Measurements from ENCODE around the gene EXOC3L2. TPM values are rescaled to one million over a fixed set of nuclear protein-coding genes. Genes with fewer than 3 reads are reported as not detected.
"Not testable (repeated sequence)": the region's sequence is repeated elsewhere in the genome, so short reads cannot be mapped to it uniquely, and the experiment has no call there.

Gene EXOC3L2
- total RNA-seq, 2 donors from 2014 or later = 1.9 to 2.6 TPM

DNA sequence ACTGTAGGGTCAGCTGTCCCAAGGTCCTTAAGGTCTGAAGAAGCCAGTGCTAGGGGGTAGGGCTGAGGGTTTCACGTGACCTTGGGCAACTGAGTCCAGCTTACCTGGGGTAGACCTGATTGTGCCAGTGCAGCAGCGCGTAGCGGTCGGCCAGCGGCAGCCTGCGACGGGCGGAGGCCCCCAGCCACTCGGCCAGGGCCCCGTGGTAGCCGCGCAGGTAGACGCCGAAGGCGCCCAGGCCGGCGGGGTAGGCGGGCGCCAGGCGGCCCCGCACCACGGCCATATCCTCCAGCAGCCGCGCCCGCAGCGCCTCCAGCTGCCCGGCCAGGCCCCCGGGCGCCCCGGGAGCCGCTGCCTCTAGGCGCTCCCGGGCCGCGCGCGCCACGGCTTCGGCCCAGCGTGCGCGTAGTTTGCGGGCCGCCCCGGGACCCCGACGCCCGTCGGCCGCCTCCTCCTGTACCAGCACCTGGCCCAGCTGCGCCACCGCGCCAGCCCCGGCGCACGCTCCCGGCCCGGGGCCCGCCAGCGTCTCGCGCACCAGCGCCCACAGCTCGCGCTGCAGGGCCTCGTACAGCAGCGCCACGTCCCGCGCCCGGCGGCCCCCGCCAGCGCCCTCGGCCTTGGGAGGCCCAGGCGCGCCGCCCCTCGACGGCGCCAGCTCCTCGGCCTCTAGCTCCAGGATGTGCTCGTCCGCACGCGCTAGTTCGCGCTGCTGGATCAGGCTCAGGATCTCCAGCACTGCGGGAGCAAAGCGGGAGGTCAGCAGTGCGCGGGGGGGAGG, 10.9 kb downstream of the EXOC3L2 start:
- intact Hi-C loops (cut with DNase I) = no loop called here
- no peak for ATAC-seq
- no peak for DNase-seq

- ATAC-seq = no peak
- intact Hi-C loops (cut with DNase I) = no loop called here
- DNase-seq = no peak
These were observed 13.3 kb downstream of the EXOC3L2 start for GRCh38 chr19:45231891-45232290.

DNA sequence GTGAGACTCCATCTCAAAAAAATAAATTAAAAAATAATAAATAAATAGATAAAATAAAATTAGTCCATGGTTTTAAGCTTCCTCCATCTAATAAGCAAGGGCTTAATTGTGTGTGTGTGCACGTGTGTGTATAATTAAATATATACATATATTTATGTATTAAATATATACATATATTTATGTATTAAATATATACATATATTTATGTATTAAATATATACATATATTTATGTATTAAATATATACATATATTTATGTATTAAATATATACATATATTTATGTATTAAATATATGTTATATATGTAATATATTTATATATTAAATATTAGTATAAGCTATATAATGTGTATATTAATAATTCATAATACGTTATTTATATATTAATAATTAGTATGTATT, 16.2 kb downstream of the EXOC3L2 start:
- DNase-seq; ATAC-seq; intact Hi-C loops (cut with DNase I): not testable (repeated sequence)

DNA sequence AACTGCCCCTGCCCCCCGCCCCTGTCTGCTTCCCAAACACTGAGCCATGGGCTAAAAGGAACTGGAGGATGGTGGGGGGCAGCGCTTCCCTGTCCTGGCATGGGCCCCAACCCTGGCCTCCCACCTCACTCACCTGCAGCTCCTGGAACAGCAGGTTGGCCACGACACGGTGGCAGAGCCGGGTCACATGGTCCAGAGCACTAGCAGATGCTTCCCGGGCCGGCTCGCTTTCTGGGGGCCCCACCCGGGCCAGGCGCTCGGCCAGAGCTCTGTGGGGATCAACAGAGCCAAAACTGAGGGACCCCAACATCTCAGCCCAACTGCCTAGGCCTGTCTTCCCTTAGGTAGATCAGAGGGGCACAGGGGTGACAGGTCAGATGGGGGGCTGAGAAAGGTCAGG, 20.6 kb downstream of the EXOC3L2 start:
- ATAC-seq (no peak), DNase-seq (no peak)
- intact Hi-C loops (cut with DNase I) = no loop called here

- intact Hi-C loops (cut with DNase I) = no loop called here
- no peak for ATAC-seq
- DNase-seq = no peak
These were observed 21.3 kb downstream of the EXOC3L2 start for GRCh38 chr19:45223879-45224278.

GRCh38 chr19:45222724-45223123, 22.5 kb downstream of the EXOC3L2 start:
- intact Hi-C loops (cut with DNase I) = no loop called here
- DNase-seq = no peak
- ATAC-seq = no peak

- intact Hi-C loops (cut with DNase I) = no loop called here
- ATAC-seq (no peak), DNase-seq (no peak)
These were observed 26.1 kb downstream of the EXOC3L2 start for GRCh38 chr19:45218911-45219743.

- ATAC-seq = no peak
- DNase-seq = no peak
- intact Hi-C loops (cut with DNase I) = no loop called here
These were observed 26.8 kb downstream of the EXOC3L2 start for GRCh38 chr19:45218426-45218825.

DNA sequence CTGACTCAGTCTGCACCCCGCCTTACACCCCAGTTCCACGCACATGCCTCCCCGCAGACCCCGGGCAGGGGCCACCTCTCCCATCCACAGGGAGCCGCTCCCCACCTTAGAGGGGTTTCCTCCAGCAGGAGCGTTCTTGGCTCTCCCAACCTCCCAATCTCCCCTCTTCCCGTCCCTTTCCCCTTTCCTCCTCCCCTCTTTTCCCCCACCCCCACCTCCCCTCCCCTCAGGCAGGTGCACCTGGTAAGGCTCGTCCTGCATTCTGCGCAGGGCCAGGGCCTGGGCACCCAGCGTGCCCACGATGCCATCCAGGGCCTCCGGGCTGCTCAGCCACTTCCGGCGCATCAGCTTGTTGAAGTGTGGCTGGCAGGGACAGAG, 27.3 kb downstream of the EXOC3L2 start:
- ATAC-seq (no peak), DNase-seq (no peak)
- intact Hi-C loops (cut with DNase I) = no loop called here

DNA sequence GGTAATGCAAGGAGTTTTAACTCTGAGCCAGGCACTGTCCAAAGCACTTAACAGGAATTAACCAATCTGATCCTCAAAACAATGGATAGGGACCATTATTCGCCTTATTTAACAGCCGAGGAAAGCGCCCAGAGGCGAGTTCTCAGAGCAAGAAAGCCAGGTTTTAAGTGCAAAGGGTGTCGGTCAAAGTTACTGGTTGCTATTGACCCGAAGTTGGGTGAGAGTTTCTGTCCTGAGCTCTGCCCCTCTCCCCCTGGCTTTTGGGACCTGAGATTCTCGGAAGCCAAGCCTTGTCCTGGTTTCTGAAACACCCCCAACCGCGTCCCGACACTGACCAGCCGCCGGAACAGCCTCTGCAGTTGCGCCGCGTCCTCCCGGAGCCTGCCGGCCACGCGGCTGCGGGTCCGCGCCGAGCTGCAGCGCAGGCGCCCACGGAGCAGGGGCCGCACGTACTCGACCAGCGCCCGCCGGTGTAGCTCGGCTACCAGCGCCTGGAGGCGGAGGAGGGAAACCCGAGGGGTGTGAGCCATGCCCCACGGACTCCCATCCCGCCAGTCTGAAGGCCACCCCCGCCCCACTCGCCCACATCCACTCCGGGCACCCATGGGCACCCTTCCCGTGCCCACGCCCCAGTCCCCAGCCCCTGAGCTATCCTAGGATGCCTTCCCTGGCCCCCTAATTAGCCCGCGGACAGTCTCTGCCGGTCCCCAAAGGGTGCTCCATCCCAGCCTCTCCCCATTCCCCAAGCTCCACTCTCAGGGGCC, 27.8 kb downstream of the EXOC3L2 start:
- intact Hi-C loops (cut with DNase I) = no loop called here
- ATAC-seq (peak in 1 of 2 donors; percentile 49), DNase-seq (no peak)

GRCh38 chr19:45216667-45217066, 28.5 kb downstream of the EXOC3L2 start:
- intact Hi-C loops (cut with DNase I) = no loop called here
- ATAC-seq = no peak
- DNase-seq = no peak

- intact Hi-C loops (cut with DNase I) = no loop called here
- DNase-seq (peak; percentile 43), ATAC-seq (no peak)
These were observed 29.6 kb downstream of the EXOC3L2 start for GRCh38 chr19:45215391-45216191.

GRCh38 chr19:45213031-45213430, 32.2 kb downstream of the EXOC3L2 start:
- DNase-seq (no peak), ATAC-seq (no peak)
- intact Hi-C loops (cut with DNase I) = no loop called here

GRCh38 chr19:45211751-45212381, 33.3 kb downstream of the EXOC3L2 start:
- intact Hi-C loops (cut with DNase I) = no loop called here
- ATAC-seq (peak; percentile 63 to 87), DNase-seq (peak; percentile 80)

GRCh38 chr19:45206328-45206727, 38.9 kb downstream of the EXOC3L2 start:
- intact Hi-C loops (cut with DNase I) = no loop called here

DNA sequence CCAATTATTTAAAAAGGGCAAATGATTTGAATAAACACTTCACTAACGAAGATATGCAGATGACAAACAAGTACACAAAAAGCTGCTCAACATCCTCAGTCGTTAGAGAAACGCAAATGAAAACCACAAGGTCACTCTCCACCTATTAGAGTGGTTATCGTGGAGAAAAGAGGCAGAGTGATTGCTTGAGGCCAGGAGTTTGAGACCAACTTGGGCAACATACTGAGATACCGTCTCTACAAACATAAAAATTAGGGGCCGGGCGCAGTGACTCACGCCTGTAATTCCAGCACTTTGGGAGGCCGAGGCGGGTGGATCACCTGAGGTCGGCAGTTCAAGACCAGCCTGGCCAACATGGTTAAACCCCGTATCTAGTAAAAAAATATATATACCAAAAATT, 39.4 kb downstream of the EXOC3L2 start:
- intact Hi-C loops (cut with DNase I) = no loop called here
- DNase-seq = no peak
- ATAC-seq = no peak

More at GRCh38 chr19:45206328-45206727, 38.9 kb downstream of the EXOC3L2 start:
- no peak for ATAC-seq
- no peak for DNase-seq

- intact Hi-C loops (cut with DNase I) = no loop called here
- DNase-seq = no peak
- ATAC-seq = no peak
These were observed 42.6 kb downstream of the EXOC3L2 start for GRCh38 chr19:45202637-45203036.

DNA sequence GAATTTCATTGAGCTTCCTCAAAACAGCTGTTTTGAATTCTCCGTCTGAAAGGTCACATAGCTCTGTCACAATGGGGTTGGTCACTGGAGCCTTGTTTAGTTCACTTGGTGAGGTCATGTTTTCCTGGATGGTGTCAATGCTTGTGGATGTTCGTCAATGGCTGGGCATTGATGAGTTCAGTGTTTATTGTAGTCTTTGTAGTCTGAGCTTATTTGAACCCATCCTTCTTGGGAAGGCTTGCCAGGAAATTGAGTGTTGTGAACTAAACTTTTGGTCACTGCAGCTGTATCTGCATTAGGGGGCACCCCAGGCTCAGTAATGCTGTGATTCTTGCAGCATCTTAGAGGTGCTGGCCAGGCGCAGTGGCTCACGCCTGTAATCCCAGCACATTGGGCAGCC, 44.6 kb downstream of the EXOC3L2 start:
- ATAC-seq = peak; percentile 29 to 65
- DNase-seq = peak; percentile 45
- intact Hi-C loops (cut with DNase I) = no loop called here

DNA sequence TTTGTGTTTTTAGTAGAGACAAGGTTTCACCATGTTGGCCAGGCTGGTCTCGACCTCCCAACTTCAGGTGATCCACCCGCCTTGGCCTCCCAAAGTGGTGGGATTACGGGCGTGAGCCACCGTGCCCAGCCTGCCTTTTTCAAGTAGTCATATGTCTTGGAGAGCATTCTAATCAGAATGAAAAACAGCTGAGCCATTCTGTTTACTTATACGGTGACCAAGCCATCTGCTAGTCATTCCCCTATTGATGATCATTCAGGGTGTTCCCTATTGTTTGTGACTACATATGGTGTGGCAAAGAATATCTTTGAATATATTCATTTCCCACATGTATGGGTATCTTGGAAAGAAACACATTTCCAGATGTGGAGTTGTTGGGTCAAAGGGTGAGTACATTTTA, 49.4 kb downstream of the EXOC3L2 start:
- ATAC-seq (no peak), DNase-seq (no peak)
- intact Hi-C loops (cut with DNase I) = no loop called here

Data from left cardiac atrium (tissue), 4 donors.